Sigmoid colon (tissue), 7 donors: ENCODE results near the gene U2AF2. TPM values are rescaled to one million over a fixed set of nuclear protein-coding genes. Genes with fewer than 3 reads are reported as not detected.

Experiments used
- DNase-seq: peaks from one replicate; pipeline ENCODE4 v3.0.0-alpha.2; 2019
- H3K27ac ChIP-seq, 4 donors: fragments of 200-600 bp; sonication (generic); one replicate each; pipeline ENCODE4 v1.5.1; 2016 to 2019; ENCODE audit warnings: mild to moderate bottlenecking in 1 of 4
- H3K27me3 ChIP-seq, 3 donors: fragments of 200-600 bp; sonication (generic); one replicate each; pipeline ENCODE4 v1.5.1; 2019; ENCODE audit warnings: mild to moderate bottlenecking in 1 of 3
- H3K36me3 ChIP-seq, 4 donors: fragments of 200-600 bp; sonication (generic); one replicate each; pipeline ENCODE4 v1.5.1; 2016 to 2019
- H3K4me1 ChIP-seq, 4 donors: fragments of 200-600 bp; sonication (generic); one replicate each; pipeline ENCODE4 v1.5.1; 2017 to 2019
- H3K4me3 ChIP-seq, 4 donors: fragments of 200-600 bp; sonication (generic); one replicate each; pipeline ENCODE4 v1.5.1; 2017 to 2019; ENCODE audit warnings: mild to moderate bottlenecking in 2 of 4, moderate library complexity in 1 of 4
- H3K9me3 ChIP-seq, 4 donors: fragments of 200-600 bp in 3 of 4; sonication (generic) in 3 of 4; one replicate each; pipeline versions ENCODE4 v1.5.1 to v1.6.1; 2013 to 2019
- EP300 ChIP-seq, 4 donors: sonication (generic); formaldehyde crosslinking; IDR thresholded peaks; one replicate each; pipeline ENCODE4 v1.6.1; 2017; ENCODE audit warnings: antibody characterized with exemption in 4 of 4
- POLR2A ChIP-seq, 2 donors: fragments of 450-650 bp; IDR thresholded peaks; one replicate each; pipeline ENCODE4 v1.6.1; 2016; ENCODE audit warnings: antibody characterized with exemption in 2 of 2, mild to moderate bottlenecking in 2 of 2, moderate library complexity in 2 of 2
- POLR2AphosphoS5 ChIP-seq, 4 donors: sonication (generic); formaldehyde crosslinking; IDR thresholded peaks; one replicate each; pipeline ENCODE4 v1.6.1; 2017; ENCODE audit warnings: antibody characterized with exemption in 4 of 4
- WGBS, 2 donors: extraction: QIAGEN DNeasy Blood & Tissue Kit; methylation state at CpG; one replicate each; pipeline ENCODE4 v1.1.7; 2013; 5-methylcytosine and 5-hydroxymethylcytosine counted together
- intact Hi-C: fragments of 100-400 bp; cut with DNase I; formaldehyde crosslinking; loops from one replicate; pipeline ENCODE4 v1.15.1; 2023
- polyA plus RNA-seq, 3 donors: library from polyadenylated mRNA; stranded (reverse); fragments of 200-250 nt; gene quantifications; one replicate each; pipeline ENCODE4 v1.2.3, GENCODE V29; 2013
- total RNA-seq, 4 donors: library from RNA; depleted of rRNA; stranded (reverse); fragments of >200 nt; gene quantifications; one replicate each; pipeline ENCODE4 v1.1.0, GENCODE V29; 2016
- TF ChIP-seq, protein P1 (sequence below), 4 experiments: fragments of 450-650 bp in 3 of 4; fragments of 200-600 bp in 1 of 4; IDR thresholded peaks; one replicate each; pipeline ENCODE4 v1.5.1; 2016 to 2019; ENCODE audit warnings: antibody characterized with exemption in 4 of 4, mild to moderate bottlenecking in 3 of 4, moderate library complexity in 2 of 4
- donor health status: healthy with polysubstance abuse.
- donor health status: Bipolar disorder and iron deficiency.
- donor health status: healthy.

Gene U2AF2
- total and polyA plus RNA-seq, 7 donors, result 52.1 to 162 (median 79.7) TPM

DNA sequence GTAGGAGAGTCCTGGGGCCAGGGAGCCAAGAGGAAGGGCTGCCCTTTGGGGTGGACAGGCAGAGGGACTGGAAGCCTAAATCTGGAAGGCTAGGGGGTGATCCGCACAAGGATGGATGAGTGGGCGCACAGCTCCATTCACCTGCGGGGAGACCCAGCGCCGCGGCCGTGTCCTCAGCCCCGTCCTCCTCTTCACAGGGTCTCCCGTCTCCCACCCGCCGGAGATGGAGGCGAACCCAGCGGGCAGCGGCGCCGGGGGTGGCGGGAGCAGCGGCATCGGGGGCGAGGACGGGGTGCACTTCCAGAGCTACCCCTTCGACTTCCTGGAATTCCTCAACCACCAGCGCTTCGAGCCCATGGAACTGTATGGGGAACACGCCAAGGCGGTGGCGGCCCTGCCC, 41.4 kb upstream of the U2AF2 start:
- no peak for DNase-seq
- WGBS, 2 donors, result 95 to 96% methylated on average over 27 of the region's 27 CpGs
- peaks cover 17 to 61% (median 37%) of the 10 kb centered on the region in 4 donors for H3K36me3 ChIP-seq
- H3K27ac ChIP-seq, result no peak overlapping the region
- H3K9me3 ChIP-seq, result no peaks in the 10 kb centered on the region
- no peaks in the 10 kb centered on the region for H3K27me3 ChIP-seq
- intact Hi-C loops, result no loop called here
- H3K4me1 ChIP-seq, result peaks cover 0 to 13% (median 6%) of the 10 kb centered on the region in 4 donors
- TF ChIP-seq POLR2AphosphoS5 (IDR thresholded peaks at IDR 0.05) (no peak), EP300 (IDR thresholded peaks at IDR 0.05) (no peak), POLR2A (IDR thresholded peaks at IDR 0.05) (no peak)
- TF ChIP-seq, protein P1, sequence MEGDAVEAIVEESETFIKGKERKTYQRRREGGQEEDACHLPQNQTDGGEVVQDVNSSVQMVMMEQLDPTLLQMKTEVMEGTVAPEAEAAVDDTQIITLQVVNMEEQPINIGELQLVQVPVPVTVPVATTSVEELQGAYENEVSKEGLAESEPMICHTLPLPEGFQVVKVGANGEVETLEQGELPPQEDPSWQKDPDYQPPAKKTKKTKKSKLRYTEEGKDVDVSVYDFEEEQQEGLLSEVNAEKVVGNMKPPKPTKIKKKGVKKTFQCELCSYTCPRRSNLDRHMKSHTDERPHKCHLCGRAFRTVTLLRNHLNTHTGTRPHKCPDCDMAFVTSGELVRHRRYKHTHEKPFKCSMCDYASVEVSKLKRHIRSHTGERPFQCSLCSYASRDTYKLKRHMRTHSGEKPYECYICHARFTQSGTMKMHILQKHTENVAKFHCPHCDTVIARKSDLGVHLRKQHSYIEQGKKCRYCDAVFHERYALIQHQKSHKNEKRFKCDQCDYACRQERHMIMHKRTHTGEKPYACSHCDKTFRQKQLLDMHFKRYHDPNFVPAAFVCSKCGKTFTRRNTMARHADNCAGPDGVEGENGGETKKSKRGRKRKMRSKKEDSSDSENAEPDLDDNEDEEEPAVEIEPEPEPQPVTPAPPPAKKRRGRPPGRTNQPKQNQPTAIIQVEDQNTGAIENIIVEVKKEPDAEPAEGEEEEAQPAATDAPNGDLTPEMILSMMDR (IDR thresholded peaks at IDR 0.05), result no peak
- H3K4me3 ChIP-seq, result no peak overlapping the region

DNA sequence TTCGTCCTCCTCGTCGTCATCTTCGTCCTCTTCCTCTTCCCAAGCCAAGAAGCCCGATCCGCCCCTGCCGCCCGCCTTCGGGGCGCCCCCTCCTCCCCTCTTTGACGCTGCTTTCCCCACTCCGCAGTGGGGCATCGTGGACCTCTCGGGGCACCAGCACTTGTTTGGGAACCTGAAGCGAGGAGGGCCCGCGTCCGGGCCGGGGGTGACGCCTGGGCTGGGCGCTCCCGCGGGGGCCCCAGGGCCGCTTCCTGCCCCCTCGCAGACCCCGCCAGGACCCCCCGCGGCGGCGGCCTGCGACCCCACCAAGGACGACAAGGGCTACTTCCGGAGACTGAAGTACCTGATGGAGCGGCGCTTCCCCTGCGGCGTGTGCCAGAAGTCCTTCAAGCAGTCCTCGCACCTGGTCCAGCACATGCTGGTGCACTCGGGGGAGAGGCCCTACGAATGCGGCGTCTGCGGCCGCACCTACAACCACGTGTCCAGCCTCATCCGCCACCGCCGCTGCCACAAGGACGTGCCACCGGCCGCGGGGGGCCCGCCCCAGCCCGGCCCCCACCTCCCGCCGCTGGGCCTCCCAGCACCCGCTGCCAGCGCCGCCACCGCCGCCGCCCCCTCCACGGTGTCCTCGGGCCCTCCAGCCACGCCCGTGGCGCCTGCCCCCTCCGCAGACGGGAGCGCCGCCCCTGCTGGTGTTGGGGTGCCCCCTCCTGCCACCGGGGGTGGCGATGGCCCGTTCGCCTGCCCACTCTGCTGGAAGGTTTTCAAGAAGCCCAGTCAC, 40.7 kb upstream of the U2AF2 start:
- Histone ChIP-seq H3K27ac (no peak overlapping the region), H3K4me3 (no peak overlapping the region), H3K36me3 (peaks cover 17 to 59% (median 37%) of the 10 kb centered on the region in 4 donors), H3K27me3 (no peaks in the 10 kb centered on the region), H3K9me3 (no peaks in the 10 kb centered on the region), H3K4me1 (peaks cover 0 to 13% (median 6%) of the 10 kb centered on the region in 4 donors)
- 95 to 96% methylated on average over 75 of the region's 75 CpGs for WGBS, 2 donors
- no peak for DNase-seq
- intact Hi-C loops, result no loop called here
- TF ChIP-seq POLR2AphosphoS5 (IDR thresholded peaks at IDR 0.05) (no peak), POLR2A (IDR thresholded peaks at IDR 0.05) (no peak), EP300 (IDR thresholded peaks at IDR 0.05) (no peak)

DNA sequence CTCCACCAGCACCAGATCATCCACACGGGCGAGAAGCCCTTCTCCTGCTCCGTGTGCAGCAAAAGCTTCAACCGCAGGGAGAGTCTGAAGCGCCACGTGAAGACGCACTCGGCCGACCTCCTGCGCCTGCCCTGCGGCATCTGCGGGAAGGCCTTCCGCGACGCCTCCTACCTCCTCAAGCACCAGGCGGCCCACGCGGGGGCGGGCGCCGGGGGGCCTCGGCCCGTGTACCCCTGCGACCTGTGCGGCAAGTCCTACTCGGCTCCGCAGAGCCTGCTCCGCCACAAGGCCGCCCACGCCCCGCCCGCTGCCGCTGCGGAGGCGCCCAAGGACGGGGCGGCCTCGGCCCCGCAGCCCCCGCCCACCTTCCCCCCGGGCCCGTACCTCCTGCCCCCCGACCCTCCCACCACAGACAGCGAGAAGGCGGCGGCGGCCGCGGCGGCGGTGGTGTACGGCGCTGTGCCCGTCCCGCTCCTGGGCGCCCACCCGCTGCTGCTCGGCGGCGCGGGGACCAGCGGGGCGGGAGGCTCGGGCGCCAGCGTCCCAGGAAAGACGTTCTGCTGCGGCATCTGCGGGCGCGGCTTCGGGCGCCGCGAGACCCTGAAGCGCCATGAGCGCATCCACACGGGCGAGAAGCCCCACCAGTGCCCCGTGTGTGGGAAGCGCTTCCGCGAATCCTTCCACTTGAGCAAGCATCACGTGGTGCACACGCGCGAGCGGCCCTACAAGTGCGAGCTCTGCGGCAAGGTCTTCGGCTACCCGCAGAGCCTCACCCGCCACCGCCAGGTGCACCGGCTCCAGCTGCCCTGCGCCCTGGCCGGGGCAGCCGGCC, 39.9 kb upstream of the U2AF2 start:
- 97% methylated on average over 98 of the region's 98 CpGs for WGBS, 2 donors

DNA sequence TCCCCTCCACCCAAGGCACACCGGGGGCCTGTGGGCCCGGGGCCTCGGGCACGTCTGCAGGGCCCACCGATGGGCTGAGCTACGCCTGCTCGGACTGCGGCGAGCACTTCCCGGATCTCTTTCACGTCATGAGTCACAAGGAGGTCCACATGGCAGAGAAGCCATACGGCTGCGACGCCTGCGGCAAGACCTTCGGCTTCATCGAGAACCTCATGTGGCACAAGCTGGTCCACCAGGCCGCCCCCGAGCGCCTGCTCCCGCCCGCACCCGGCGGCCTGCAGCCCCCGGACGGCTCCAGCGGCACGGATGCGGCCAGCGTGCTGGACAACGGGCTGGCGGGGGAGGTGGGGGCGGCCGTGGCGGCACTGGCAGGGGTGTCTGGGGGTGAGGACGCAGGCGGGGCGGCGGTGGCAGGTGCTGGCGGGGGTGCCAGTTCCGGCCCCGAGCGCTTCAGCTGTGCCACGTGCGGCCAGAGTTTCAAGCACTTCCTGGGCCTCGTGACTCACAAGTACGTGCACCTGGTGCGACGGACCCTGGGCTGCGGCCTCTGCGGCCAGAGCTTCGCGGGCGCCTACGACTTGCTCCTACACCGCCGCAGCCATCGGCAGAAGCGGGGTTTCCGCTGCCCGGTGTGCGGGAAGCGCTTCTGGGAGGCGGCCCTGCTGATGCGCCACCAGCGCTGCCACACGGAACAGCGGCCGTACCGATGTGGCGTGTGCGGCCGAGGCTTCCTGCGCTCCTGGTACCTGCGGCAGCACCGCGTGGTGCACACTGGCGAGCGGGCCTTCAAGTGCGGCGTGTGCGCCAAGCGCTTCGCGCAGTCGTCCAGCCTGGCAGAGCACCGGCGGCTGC, 39.1 kb upstream of the U2AF2 start:
- no peak overlapping the region for H3K27ac ChIP-seq
- intact Hi-C loops, result no loop called here
- peaks cover 0 to 13% (median 6%) of the 10 kb centered on the region in 4 donors for H3K4me1 ChIP-seq
- H3K9me3 ChIP-seq, result no peaks in the 10 kb centered on the region
- no peaks in the 10 kb centered on the region for H3K27me3 ChIP-seq
- WGBS, 2 donors, result 98% methylated on average over 88 of the region's 88 CpGs
- no peak overlapping the region for H3K4me3 ChIP-seq
- peaks cover 17 to 45% (median 31%) of the 10 kb centered on the region in 4 donors for H3K36me3 ChIP-seq
- no peak for DNase-seq
- no peak for TF ChIP-seq POLR2A (IDR thresholded peaks at IDR 0.05)
- TF ChIP-seq, protein P1 (IDR thresholded peaks at IDR 0.05), result no peak
- no peak for TF ChIP-seq POLR2AphosphoS5 (IDR thresholded peaks at IDR 0.05)
- no peak for TF ChIP-seq EP300 (IDR thresholded peaks at IDR 0.05)

More for the DNA sequence above, 39.9 kb upstream of the U2AF2 start:
- Histone ChIP-seq H3K27ac (no peak overlapping the region), H3K9me3 (no peaks in the 10 kb centered on the region), H3K4me1 (peaks cover 0 to 13% (median 6%) of the 10 kb centered on the region in 4 donors), H3K4me3 (no peak overlapping the region), H3K36me3 (peaks cover 17 to 51% (median 34%) of the 10 kb centered on the region in 4 donors), H3K27me3 (no peaks in the 10 kb centered on the region)
- DNase-seq, result no peak
- intact Hi-C loops, result no loop called here
- TF ChIP-seq POLR2AphosphoS5 (IDR thresholded peaks at IDR 0.05) (no peak), POLR2A (IDR thresholded peaks at IDR 0.05) (no peak), EP300 (IDR thresholded peaks at IDR 0.05) (no peak)

DNA sequence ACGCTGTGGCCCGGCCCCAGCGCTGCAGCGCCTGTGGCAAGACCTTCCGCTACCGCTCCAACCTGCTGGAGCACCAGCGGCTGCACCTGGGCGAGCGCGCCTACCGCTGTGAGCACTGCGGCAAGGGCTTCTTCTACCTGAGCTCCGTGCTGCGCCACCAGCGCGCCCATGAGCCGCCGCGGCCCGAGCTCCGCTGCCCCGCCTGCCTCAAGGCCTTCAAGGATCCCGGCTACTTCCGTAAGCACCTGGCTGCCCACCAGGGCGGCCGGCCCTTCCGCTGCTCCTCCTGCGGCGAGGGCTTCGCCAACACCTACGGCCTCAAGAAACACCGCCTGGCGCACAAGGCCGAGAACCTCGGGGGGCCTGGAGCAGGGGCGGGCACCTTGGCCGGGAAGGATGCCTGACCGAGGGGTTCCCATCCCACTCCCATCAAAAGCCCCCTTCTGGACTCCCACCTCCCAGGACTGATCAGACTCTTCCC, 38.4 kb upstream of the U2AF2 start:
- Histone ChIP-seq H3K9me3 (no peaks in the 10 kb centered on the region), H3K27ac (no peak overlapping the region), H3K4me1 (peaks cover 0 to 7% (median 3%) of the 10 kb centered on the region in 4 donors), H3K27me3 (no peaks in the 10 kb centered on the region), H3K36me3 (peaks cover 17 to 52% (median 34%) of the 10 kb centered on the region in 4 donors), H3K4me3 (no peak overlapping the region)
- 98% methylated on average over 38 of the region's 38 CpGs for WGBS, 2 donors
- intact Hi-C loops, result no loop called here
- TF ChIP-seq EP300 (IDR thresholded peaks at IDR 0.05), result no peak
- DNase-seq, result no peak
